ENCODE measurements around the gene S100A10. TPM values are rescaled to one million over a fixed set of nuclear protein-coding genes. Genes with fewer than 3 reads are reported as not detected.

Gene S100A10
- total RNA-seq, 1 experiment from 2014 or later, result 1,694 TPM

DNA sequence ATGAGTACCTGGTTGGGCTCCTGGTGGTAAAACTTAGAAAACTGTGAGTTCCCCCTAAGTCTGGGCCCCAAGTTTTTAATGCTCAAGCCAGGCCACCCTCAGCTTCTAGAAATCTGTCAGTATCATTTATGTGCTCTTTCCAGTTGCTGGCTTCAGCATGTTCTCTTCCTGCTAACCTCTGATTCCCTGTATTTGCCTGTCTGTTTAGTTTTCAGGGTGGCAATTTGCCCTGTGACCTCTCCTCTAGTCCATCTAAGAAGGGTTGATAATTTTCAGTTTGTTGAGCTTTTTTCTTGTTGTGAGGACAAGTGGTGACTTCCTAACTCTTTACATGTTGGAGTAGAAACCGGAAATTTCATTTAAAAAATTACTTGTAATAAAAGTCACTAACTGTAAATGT lies 16.0 kb upstream of the S100A10 start:
- H3K4me1 Mint-ChIP-seq (ENCODE audit: insufficient read depth, unreplicated experiment), result peaks cover 6% of the 10 kb centered on the region
- no peaks in the 10 kb centered on the region for H3K27me3 Mint-ChIP-seq (ENCODE audit: insufficient read depth, unreplicated experiment)
- no peak overlapping the region for H3K4me3 Mint-ChIP-seq (ENCODE audit: unreplicated experiment)
- BruUV-seq (replicated peaks), result no TSS peak
- H3K9me3 Mint-ChIP-seq (ENCODE audit: unreplicated experiment), result no peaks in the 10 kb centered on the region
- intact Hi-C loops (cut with micrococcal nuclease), result no loop called here
- TF ChIP-seq, protein P1, sequence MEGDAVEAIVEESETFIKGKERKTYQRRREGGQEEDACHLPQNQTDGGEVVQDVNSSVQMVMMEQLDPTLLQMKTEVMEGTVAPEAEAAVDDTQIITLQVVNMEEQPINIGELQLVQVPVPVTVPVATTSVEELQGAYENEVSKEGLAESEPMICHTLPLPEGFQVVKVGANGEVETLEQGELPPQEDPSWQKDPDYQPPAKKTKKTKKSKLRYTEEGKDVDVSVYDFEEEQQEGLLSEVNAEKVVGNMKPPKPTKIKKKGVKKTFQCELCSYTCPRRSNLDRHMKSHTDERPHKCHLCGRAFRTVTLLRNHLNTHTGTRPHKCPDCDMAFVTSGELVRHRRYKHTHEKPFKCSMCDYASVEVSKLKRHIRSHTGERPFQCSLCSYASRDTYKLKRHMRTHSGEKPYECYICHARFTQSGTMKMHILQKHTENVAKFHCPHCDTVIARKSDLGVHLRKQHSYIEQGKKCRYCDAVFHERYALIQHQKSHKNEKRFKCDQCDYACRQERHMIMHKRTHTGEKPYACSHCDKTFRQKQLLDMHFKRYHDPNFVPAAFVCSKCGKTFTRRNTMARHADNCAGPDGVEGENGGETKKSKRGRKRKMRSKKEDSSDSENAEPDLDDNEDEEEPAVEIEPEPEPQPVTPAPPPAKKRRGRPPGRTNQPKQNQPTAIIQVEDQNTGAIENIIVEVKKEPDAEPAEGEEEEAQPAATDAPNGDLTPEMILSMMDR (IDR thresholded peaks at IDR 0.05; ENCODE audit: unreplicated experiment), result no peak
- CTCF ChIA-PET, result interaction anchor here (1.0 to 8.4 kb wide), 6 partner anchors 9 to 76 kb away, joined by 6 to 143 read pairs (median 33); no protein-coding TSS in a partner anchor
- no peak overlapping the region for H3K27ac Mint-ChIP-seq (ENCODE audit: low read depth, unreplicated experiment)
- POLR2A ChIA-PET, result interaction anchor here (0.5 to 5.4 kb wide), 6 partner anchors 8 to 122 kb away, joined by 3 to 43 read pairs (median 3); partner anchors contain the start of gene S100A11
- DNase-seq (ENCODE audit: unreplicated experiment), result no peak
- peaks cover 6% of the 10 kb centered on the region for H3K36me3 Mint-ChIP-seq (ENCODE audit: insufficient read depth, unreplicated experiment)

DNA sequence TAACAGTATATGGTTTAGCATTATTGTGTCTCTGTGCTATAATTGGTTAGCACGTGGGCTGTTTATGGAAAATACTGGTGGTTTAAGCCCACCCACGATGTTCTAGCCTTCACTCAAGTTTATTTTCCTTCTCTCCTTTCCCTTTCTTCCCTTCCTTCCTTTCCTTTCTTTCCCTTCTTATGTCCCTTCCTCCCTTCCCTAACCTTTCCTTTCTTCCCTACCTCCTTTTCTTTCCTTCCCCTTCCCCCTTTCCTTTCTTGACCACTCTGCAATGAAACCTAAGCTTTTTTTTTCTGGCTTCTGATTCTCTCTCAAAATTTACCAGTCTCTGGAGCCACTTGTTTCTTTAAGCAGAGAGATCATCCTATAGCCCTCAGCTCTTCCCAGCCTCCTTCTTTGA lies 13.4 kb upstream of the S100A10 start:
- POLR2A ChIA-PET, result interaction anchor here (0.6 kb wide), 2 partner anchors 77 to 815 kb away, joined by 3 read pairs; no protein-coding TSS in a partner anchor
- H3K4me3 Mint-ChIP-seq (ENCODE audit: unreplicated experiment), result no peak overlapping the region
- TF ChIP-seq, protein P1 (IDR thresholded peaks at IDR 0.05; ENCODE audit: unreplicated experiment), result no peak
- CTCF ChIA-PET, result interaction anchor here (0.6 to 2.7 kb wide), 8 partner anchors 8 to 1372 kb away, joined by 3 to 16 read pairs (median 3); no protein-coding TSS in a partner anchor
- no peaks in the 10 kb centered on the region for H3K27me3 Mint-ChIP-seq (ENCODE audit: insufficient read depth, unreplicated experiment)
- H3K27ac Mint-ChIP-seq (ENCODE audit: low read depth, unreplicated experiment), result no peak overlapping the region
- H3K36me3 Mint-ChIP-seq (ENCODE audit: insufficient read depth, unreplicated experiment), result peaks cover 6% of the 10 kb centered on the region
- intact Hi-C loops (cut with micrococcal nuclease), result no loop called here
- peaks cover 16% of the 10 kb centered on the region for H3K4me1 Mint-ChIP-seq (ENCODE audit: insufficient read depth, unreplicated experiment)
- no peaks in the 10 kb centered on the region for H3K9me3 Mint-ChIP-seq (ENCODE audit: unreplicated experiment)
- BruUV-seq (replicated peaks), result no TSS peak
- no peak for DNase-seq (ENCODE audit: unreplicated experiment)

DNA sequence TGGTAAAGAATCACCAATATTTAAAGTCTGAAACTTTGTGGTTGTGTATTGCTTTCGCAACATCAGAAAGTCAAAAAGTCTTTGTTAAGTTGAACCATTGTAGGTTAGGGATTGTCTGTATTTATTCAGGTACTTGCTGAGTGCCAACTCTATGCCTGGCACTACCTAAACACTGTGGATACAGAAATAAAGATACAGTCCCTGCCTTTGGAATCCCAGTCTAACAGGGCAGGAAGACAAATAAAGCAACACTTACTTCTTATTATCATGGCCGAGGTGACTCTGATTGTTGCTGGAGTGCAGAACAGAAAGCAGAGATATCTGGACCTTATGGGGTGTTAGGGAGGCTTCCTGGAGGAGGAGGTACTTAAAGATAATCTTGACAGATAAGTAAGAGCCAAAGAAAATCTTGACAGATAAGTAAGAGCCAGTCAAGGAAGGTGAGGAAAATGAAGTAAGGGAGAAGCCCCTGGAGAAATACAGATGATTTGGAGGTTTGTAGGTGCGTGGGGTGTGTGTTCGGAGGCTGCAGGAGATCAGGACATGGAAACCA lies 11.8 kb upstream of the S100A10 start:
- peaks cover 6% of the 10 kb centered on the region for H3K36me3 Mint-ChIP-seq (ENCODE audit: insufficient read depth, unreplicated experiment)
- no TSS peak for BruUV-seq (replicated peaks)

DNA sequence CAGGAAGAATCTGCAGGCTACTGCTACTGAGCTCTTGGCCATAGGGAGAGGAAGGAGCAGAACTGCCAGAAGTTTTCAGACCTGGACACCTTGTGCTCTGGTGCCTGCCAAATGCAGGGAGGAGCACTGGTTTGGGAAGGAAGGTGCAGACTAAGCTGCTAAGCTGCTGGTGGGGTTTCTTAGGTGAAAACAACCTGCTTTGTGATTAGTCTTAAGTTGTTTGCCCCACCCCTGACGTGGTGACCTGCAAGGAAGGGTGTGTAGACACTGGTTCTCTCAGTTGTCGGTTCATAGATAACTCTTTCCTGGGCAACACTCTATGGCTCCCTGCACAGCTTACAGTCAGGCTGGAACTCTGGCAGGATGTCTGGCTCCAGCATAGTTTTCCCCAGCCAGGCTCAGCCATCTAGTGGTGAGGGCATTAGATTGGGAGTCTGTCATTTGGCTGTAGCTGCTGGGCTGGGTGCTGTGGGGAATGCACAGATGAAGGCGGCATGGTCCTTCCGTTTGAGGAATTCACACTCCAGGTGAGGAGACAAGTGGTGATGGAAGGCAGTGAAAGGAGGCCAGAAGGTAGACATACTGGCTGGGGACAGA lies 10.3 kb upstream of the S100A10 start:
- no TSS peak for BruUV-seq (replicated peaks)
- no peak overlapping the region for H3K27ac Mint-ChIP-seq (ENCODE audit: low read depth, unreplicated experiment)
- no peak overlapping the region for H3K4me3 Mint-ChIP-seq (ENCODE audit: unreplicated experiment)
- peaks cover 44% of the 10 kb centered on the region for H3K4me1 Mint-ChIP-seq (ENCODE audit: insufficient read depth, unreplicated experiment)
- TF ChIP-seq, protein P1 (IDR thresholded peaks at IDR 0.05; ENCODE audit: unreplicated experiment), result peak; percentile 11
- H3K27me3 Mint-ChIP-seq (ENCODE audit: insufficient read depth, unreplicated experiment), result no peaks in the 10 kb centered on the region
- H3K36me3 Mint-ChIP-seq (ENCODE audit: insufficient read depth, unreplicated experiment), result peaks cover 6% of the 10 kb centered on the region
- intact Hi-C loops (cut with micrococcal nuclease), result no loop called here
- CTCF ChIA-PET, result interaction anchor here (1.0 to 23.4 kb wide), 19 partner anchors 9 to 455 kb away, joined by 3 to 543 read pairs (median 6); partner anchors contain the start of genes S100A11 and THEM4
- H3K9me3 Mint-ChIP-seq (ENCODE audit: unreplicated experiment), result no peaks in the 10 kb centered on the region
- no peak for DNase-seq (ENCODE audit: unreplicated experiment)
- POLR2A ChIA-PET, result interaction anchor here (0.6 to 20.9 kb wide), 9 partner anchors 8 to 116 kb away, joined by 3 to 453 read pairs (median 64); partner anchors contain the start of gene S100A11

More for the DNA sequence above, 11.8 kb upstream of the S100A10 start:
- POLR2A ChIA-PET, result interaction anchor here (0.7 to 20.9 kb wide), 5 partner anchors 10 to 70 kb away, joined by 3 to 453 read pairs (median 184); partner anchors contain the start of gene S100A11
- Mint-ChIP-seq H3K4me1 (ENCODE audit: insufficient read depth, unreplicated experiment) (peaks cover 30% of the 10 kb centered on the region), H3K27me3 (ENCODE audit: insufficient read depth, unreplicated experiment) (no peaks in the 10 kb centered on the region), H3K27ac (ENCODE audit: low read depth, unreplicated experiment) (no peak overlapping the region), H3K4me3 (ENCODE audit: unreplicated experiment) (no peak overlapping the region), H3K9me3 (ENCODE audit: unreplicated experiment) (no peaks in the 10 kb centered on the region)
- TF ChIP-seq, protein P1 (IDR thresholded peaks at IDR 0.05; ENCODE audit: unreplicated experiment), result no peak
- intact Hi-C loops (cut with micrococcal nuclease), result no loop called here
- CTCF ChIA-PET, result interaction anchor here (0.6 to 23.4 kb wide), 9 partner anchors 8 to 453 kb away, joined by 3 to 543 read pairs (median 4); no protein-coding TSS in a partner anchor
- DNase-seq (ENCODE audit: unreplicated experiment), result no peak

All from MCF 10A (cell line).